HEK293 (cell line): ENCODE data around the gene LDB2.

Experiments
- CTCF ChIA-PET: fragments of 350-600 bp; formaldehyde crosslinking; extraction: SDS; loops from one replicate; lab custom pipeline; 2021; ENCODE audit warnings: antibody characterized with exemption; lab: Yijun Ruan, JAX
- POLR2A ChIA-PET: fragments of 300-600 bp; formaldehyde crosslinking; extraction: SDS; loops from one replicate; lab custom pipeline; 2020; ENCODE audit warnings: antibody characterized with exemption, inconsistent platforms; lab: Yijun Ruan, JAX
- H3K27ac ChIP-seq: fragments of 200-500 bp; sonication (Bioruptor generic); 2 replicates; pipeline ENCODE4 v1.5.1; 2014; ENCODE audit warnings: low read depth, low read length, control low read depth, inconsistent platforms; ENCODE audit errors: extremely low read depth
- H3K36me3 ChIP-seq, 2 experiments: fragments of 200-500 bp in 1 of 2; sonication (Bioruptor generic) in 1 of 2; 1 replicate in 1 of 2; 2 replicates in 1 of 2; pipeline ENCODE4 v1.5.1; 2014 to 2017; ENCODE audit warnings: inconsistent platforms in 2 of 2, low read length in 2 of 2; ENCODE audit not compliant: control insufficient read depth in 2 of 2, insufficient read depth in 1 of 2
- H3K4me1 ChIP-seq: fragments of 200-500 bp; sonication (Bioruptor generic); 2 replicates; pipeline ENCODE4 v1.5.1; 2014; ENCODE audit warnings: mild to moderate bottlenecking, low read length, inconsistent platforms; ENCODE audit not compliant: control insufficient read depth, insufficient read depth
- H3K4me3 ChIP-seq: 2 replicates; pipeline ENCODE4 v1.5.1; 2011; ENCODE audit warnings: low read depth, mild to moderate bottlenecking, control low read depth, low read length, moderate library complexity
- H3K9me3 ChIP-seq: fragments of 200-500 bp; sonication (Bioruptor generic); 2 replicates; pipeline ENCODE4 v1.5.1; 2014; ENCODE audit warnings: low read depth, low read length, inconsistent platforms; ENCODE audit not compliant: control insufficient read depth, insufficient read depth
- BCL11B ChIP-seq: fragments of 450-650 bp; formaldehyde crosslinking; IDR thresholded peaks from 2 replicates; pipeline ENCODE4 v1.5.1; 2016; ENCODE audit warnings: low read depth, missing biosample characterization, missing genetic modification characterization
- CTCF ChIP-seq: fragments of 450-650 bp; formaldehyde crosslinking; IDR thresholded peaks from 2 replicates; pipeline ENCODE4 v1.5.1; 2016; ENCODE audit warnings: missing biosample characterization, missing genetic modification characterization
- FEZF1 ChIP-seq: fragments of 450-650 bp; formaldehyde crosslinking; IDR thresholded peaks from 2 replicates; pipeline ENCODE4 v1.5.1; 2016; ENCODE audit warnings: missing biosample characterization, missing genetic modification characterization
- KLF7 ChIP-seq: fragments of 450-650 bp; formaldehyde crosslinking; IDR thresholded peaks from 2 replicates; pipeline ENCODE4 v1.5.1; 2016; ENCODE audit warnings: missing biosample characterization, missing genetic modification characterization, borderline replicate concordance
- MEIS1 ChIP-seq: sonication (generic); formaldehyde crosslinking; IDR thresholded peaks from 2 replicates; pipeline ENCODE4 v1.8.1; 2022; ENCODE audit warnings: missing genetic modification reagents, mild to moderate bottlenecking, borderline replicate concordance
- MYNN ChIP-seq: fragments of 450-650 bp; formaldehyde crosslinking; IDR thresholded peaks from 2 replicates; pipeline ENCODE4 v1.5.1; 2016; ENCODE audit warnings: missing biosample characterization, missing genetic modification characterization, borderline replicate concordance
- MZF1 ChIP-seq: fragments of 450-650 bp; formaldehyde crosslinking; IDR thresholded peaks from 2 replicates; pipeline ENCODE4 v1.5.1; 2017; ENCODE audit warnings: missing biosample characterization, missing genetic modification characterization, borderline replicate concordance
- TSHZ1 ChIP-seq: fragments of 450-650 bp; formaldehyde crosslinking; IDR thresholded peaks from 2 replicates; pipeline ENCODE4 v1.5.1; 2016; ENCODE audit warnings: missing biosample characterization, missing genetic modification characterization, borderline replicate concordance
- ZBTB21 ChIP-seq: fragments of 450-650 bp; formaldehyde crosslinking; IDR thresholded peaks from 2 replicates; pipeline ENCODE4 v1.5.1; 2017; ENCODE audit warnings: missing biosample characterization, missing genetic modification characterization
- ZBTB6 ChIP-seq: fragments of 450-650 bp; formaldehyde crosslinking; IDR thresholded peaks from 2 replicates; pipeline ENCODE4 v1.5.1; 2017; ENCODE audit warnings: missing biosample characterization, missing genetic modification characterization
- ZNF211 ChIP-seq: fragments of 450-650 bp; formaldehyde crosslinking; IDR thresholded peaks from 2 replicates; pipeline ENCODE4 v1.5.1; 2016; ENCODE audit warnings: low read depth, missing biosample characterization, missing genetic modification characterization
- ZNF274 ChIP-seq, 2 experiments: fragments of 200-500 bp in 1 of 2; fragments of 450-650 bp in 1 of 2; sonication (Bioruptor generic) in 1 of 2; formaldehyde crosslinking in 1 of 2; IDR thresholded peaks; 2 replicates each; pipeline versions ENCODE4 v1.5.1 to v1.6.1; 2014 to 2016; ENCODE audit warnings: borderline replicate concordance in 1 of 2, inconsistent platforms in 1 of 2, low read length in 1 of 2, missing biosample characterization in 1 of 2, missing genetic modification characterization in 1 of 2
- ZNF341 ChIP-seq: fragments of 450-650 bp; formaldehyde crosslinking; IDR thresholded peaks from 2 replicates; pipeline ENCODE4; 2016; ENCODE audit warnings: low read depth, missing biosample characterization, missing genetic modification characterization
- ZNF426 ChIP-seq: fragments of 450-650 bp; formaldehyde crosslinking; IDR thresholded peaks from 2 replicates; pipeline ENCODE4 v1.5.1; 2017; ENCODE audit warnings: missing biosample characterization, missing genetic modification characterization, mild to moderate bottlenecking, inconsistent platforms, moderate library complexity
- ZNF596 ChIP-seq: fragments of 450-650 bp; IDR thresholded peaks from 2 replicates; pipeline ENCODE4 v1.5.0; 2018; ENCODE audit warnings: missing biosample characterization, mild to moderate bottlenecking, missing genetic modification characterization, moderate library complexity
- ZNF624 ChIP-seq: fragments of 450-650 bp; formaldehyde crosslinking; IDR thresholded peaks from 2 replicates; pipeline ENCODE4 v1.5.1; 2017; ENCODE audit warnings: missing biosample characterization, missing genetic modification characterization
- ZNF626 ChIP-seq: fragments of 450-650 bp; sonication (Bioruptor Pico); formaldehyde crosslinking; IDR thresholded peaks from 2 replicates; pipeline ENCODE4 v1.5.1; 2018; ENCODE audit warnings: missing biosample characterization, missing genetic modification characterization, inconsistent platforms
- ZNF776 ChIP-seq: fragments of 450-650 bp; formaldehyde crosslinking; IDR thresholded peaks from 2 replicates; pipeline ENCODE4 v1.5.0; 2017; ENCODE audit warnings: missing biosample characterization, missing genetic modification characterization, borderline replicate concordance
- ZNF777 ChIP-seq: fragments of 450-650 bp; formaldehyde crosslinking; IDR thresholded peaks from 2 replicates; pipeline ENCODE4 v1.5.1; 2017; ENCODE audit warnings: missing biosample characterization, missing genetic modification characterization, borderline replicate concordance
- TF ChIP-seq, protein P1 (sequence below): fragments of 450-650 bp; formaldehyde crosslinking; IDR thresholded peaks from 2 replicates; pipeline ENCODE4 v1.5.1; 2017; ENCODE audit warnings: missing biosample characterization, missing genetic modification characterization
- TF ChIP-seq, protein P2 (sequence below): fragments of 450-650 bp; formaldehyde crosslinking; IDR thresholded peaks from 2 replicates; pipeline ENCODE4 v1.5.1; 2016; ENCODE audit warnings: missing biosample characterization, missing genetic modification characterization

Gene LDB2

GRCh38 chr4:16596267-16596666 is 302.2 kb downstream of the LDB2 start:
- POLR2A ChIA-PET: no interaction called here

GRCh38 chr4:16594128-16594527 is 304.3 kb downstream of the LDB2 start:
- H3K9me3 ChIP-seq: no peaks in the 10 kb centered on the region
- TF ChIP-seq CTCF (tag by site-specific recombination) (no peak), ZNF274 (IDR thresholded peaks at IDR 0.05; ENCODE audit: low read length) (no peak), ZNF274 (tag by site-specific recombination; IDR thresholded peaks at IDR 0.05; ENCODE audit: borderline replicate concordance) (no peak), MZF1 (no peak), ZBTB6 (tag by site-specific recombination) (no peak), BCL11B (tag by site-specific recombination) (no peak), FEZF1 (tag by site-specific recombination) (no peak), ZNF626 (no peak), ZNF624 (tag by site-specific recombination) (no peak), KLF7 (tag by site-specific recombination) (no peak)
- no peaks in the 10 kb centered on the region for H3K36me3 ChIP-seq
- no peak overlapping the region for H3K4me3 ChIP-seq
- no peak overlapping the region for H3K27ac ChIP-seq
- CTCF ChIA-PET: no interaction called here
- POLR2A ChIA-PET: no interaction called here
- no peaks in the 10 kb centered on the region for H3K4me1 ChIP-seq

More at GRCh38 chr4:16596267-16596666, 302.2 kb downstream of the LDB2 start:
- TF ChIP-seq ZNF341: no peak
- no peak for TF ChIP-seq TSHZ1
- no peak for TF ChIP-seq ZNF596 (tag by site-specific recombination)
- TF ChIP-seq ZNF777: no peak
- no peak for TF ChIP-seq ZBTB21
- no peak for TF ChIP-seq ZNF776 (tag by site-specific recombination)
- TF ChIP-seq BCL11B (tag by site-specific recombination): no peak
- no peak for TF ChIP-seq ZNF426 (tag by site-specific recombination)
- CTCF ChIA-PET: no interaction called here
- no peaks in the 10 kb centered on the region for H3K4me1 ChIP-seq
- H3K36me3 ChIP-seq: no peaks in the 10 kb centered on the region
- no peaks in the 10 kb centered on the region for H3K9me3 ChIP-seq
- H3K4me3 ChIP-seq: no peak overlapping the region
- no peak overlapping the region for H3K27ac ChIP-seq

DNA sequence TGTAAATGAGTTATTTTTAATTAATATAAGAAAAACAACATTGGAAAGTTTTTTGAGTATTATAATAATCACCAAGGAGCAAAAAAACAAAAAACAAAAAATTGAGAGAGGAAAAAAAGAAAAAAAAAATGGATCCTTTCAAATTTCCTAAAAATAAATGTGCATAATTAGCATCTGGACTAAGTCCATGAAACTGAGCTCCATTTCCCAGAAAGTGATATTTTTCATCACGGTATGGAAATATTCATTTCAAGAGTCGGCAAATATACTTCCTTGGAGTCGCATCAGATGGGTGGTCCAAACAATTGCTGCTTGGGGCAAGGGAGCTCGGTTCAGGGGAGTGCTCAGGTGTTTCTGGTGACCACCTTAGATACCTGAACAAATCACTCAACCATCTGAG is 305.1 kb downstream of the LDB2 start:
- POLR2A ChIA-PET: no interaction called here
- Histone ChIP-seq H3K4me1 (no peaks in the 10 kb centered on the region), H3K4me3 (no peak overlapping the region)
- TF ChIP-seq, protein P1, sequence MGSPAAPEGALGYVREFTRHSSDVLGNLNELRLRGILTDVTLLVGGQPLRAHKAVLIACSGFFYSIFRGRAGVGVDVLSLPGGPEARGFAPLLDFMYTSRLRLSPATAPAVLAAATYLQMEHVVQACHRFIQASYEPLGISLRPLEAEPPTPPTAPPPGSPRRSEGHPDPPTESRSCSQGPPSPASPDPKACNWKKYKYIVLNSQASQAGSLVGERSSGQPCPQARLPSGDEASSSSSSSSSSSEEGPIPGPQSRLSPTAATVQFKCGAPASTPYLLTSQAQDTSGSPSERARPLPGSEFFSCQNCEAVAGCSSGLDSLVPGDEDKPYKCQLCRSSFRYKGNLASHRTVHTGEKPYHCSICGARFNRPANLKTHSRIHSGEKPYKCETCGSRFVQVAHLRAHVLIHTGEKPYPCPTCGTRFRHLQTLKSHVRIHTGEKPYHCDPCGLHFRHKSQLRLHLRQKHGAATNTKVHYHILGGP (tag by site-specific recombination): no peak
- TF ChIP-seq, protein P2, sequence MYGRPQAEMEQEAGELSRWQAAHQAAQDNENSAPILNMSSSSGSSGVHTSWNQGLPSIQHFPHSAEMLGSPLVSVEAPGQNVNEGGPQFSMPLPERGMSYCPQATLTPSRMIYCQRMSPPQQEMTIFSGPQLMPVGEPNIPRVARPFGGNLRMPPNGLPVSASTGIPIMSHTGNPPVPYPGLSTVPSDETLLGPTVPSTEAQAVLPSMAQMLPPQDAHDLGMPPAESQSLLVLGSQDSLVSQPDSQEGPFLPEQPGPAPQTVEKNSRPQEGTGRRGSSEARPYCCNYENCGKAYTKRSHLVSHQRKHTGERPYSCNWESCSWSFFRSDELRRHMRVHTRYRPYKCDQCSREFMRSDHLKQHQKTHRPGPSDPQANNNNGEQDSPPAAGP (tag by site-specific recombination): no peak
- no peak for TF ChIP-seq MYNN (tag by site-specific recombination)
- no peak for TF ChIP-seq MEIS1
- TF ChIP-seq ZNF211: no peak
- TF ChIP-seq, all 188 proteins: peak for 0
- Histone ChIP-seq H3K36me3 (no peaks in the 10 kb centered on the region), H3K9me3 (no peaks in the 10 kb centered on the region), H3K27ac (no peak overlapping the region)
- CTCF ChIA-PET: no interaction called here
